T-helper 1 cell treated with Interleukin-12 subunit alpha and Interleukin-12 subunit beta and Interleukin-4 antibody, amounts not matched to agents 30 μg/mL and 1 μg/mL, for 36 hours (primary cell): Measurements from ENCODE around the gene PNPLA1.

Experiments
- H3K27ac Mint-ChIP-seq: one replicate; pipeline ENCODE4 v1.8.0; 2021; ENCODE audit warnings: mild to moderate bottlenecking, mixed read lengths
- H3K27me3 Mint-ChIP-seq: one replicate; pipeline ENCODE4 v1.8.0; 2021; ENCODE audit warnings: low read depth, mixed read lengths
- H3K36me3 Mint-ChIP-seq: one replicate; pipeline ENCODE4 v1.8.0; 2021; ENCODE audit warnings: low read depth, mixed read lengths
- H3K4me1 Mint-ChIP-seq: one replicate; pipeline ENCODE4 v1.8.0; 2021; ENCODE audit warnings: low read depth, mixed read lengths
- H3K4me3 Mint-ChIP-seq: one replicate; pipeline ENCODE4 v1.8.0; 2021; ENCODE audit warnings: mild to moderate bottlenecking, moderate library complexity, mixed read lengths
- H3K9me3 Mint-ChIP-seq: one replicate; pipeline ENCODE4 v1.8.0; 2021; ENCODE audit warnings: mixed read lengths

The PNPLA1 gene

GRCh38 chr6:36326356-36326995 lies 56.6 kb downstream of the PNPLA1 start:
- no peak overlapping the region for H3K27ac Mint-ChIP-seq
- no peaks in the 10 kb centered on the region for H3K4me1 Mint-ChIP-seq
- H3K27me3 Mint-ChIP-seq, result peaks cover 33% of the 10 kb centered on the region
- no peak overlapping the region for H3K4me3 Mint-ChIP-seq
- no peaks in the 10 kb centered on the region for H3K9me3 Mint-ChIP-seq
- H3K36me3 Mint-ChIP-seq, result no peaks in the 10 kb centered on the region

GRCh38 chr6:36327226-36327918 lies 57.5 kb downstream of the PNPLA1 start:
- Mint-ChIP-seq H3K9me3 (no peaks in the 10 kb centered on the region), H3K36me3 (no peaks in the 10 kb centered on the region), H3K27me3 (peaks cover 41% of the 10 kb centered on the region), H3K27ac (no peak overlapping the region), H3K4me1 (peaks cover 2% of the 10 kb centered on the region), H3K4me3 (no peak overlapping the region)

- Mint-ChIP-seq H3K27ac (no peak overlapping the region), H3K9me3 (no peaks in the 10 kb centered on the region), H3K27me3 (peaks cover 46% of the 10 kb centered on the region), H3K4me3 (no peak overlapping the region), H3K36me3 (no peaks in the 10 kb centered on the region), H3K4me1 (peaks cover 2% of the 10 kb centered on the region)
Observed at GRCh38 chr6:36327919-36328236, 58.0 kb downstream of the PNPLA1 start.

- no peak overlapping the region for H3K4me3 Mint-ChIP-seq
- H3K36me3 Mint-ChIP-seq, result no peaks in the 10 kb centered on the region
- H3K9me3 Mint-ChIP-seq, result no peaks in the 10 kb centered on the region
- H3K27ac Mint-ChIP-seq, result no peak overlapping the region
- H3K4me1 Mint-ChIP-seq, result peaks cover 2% of the 10 kb centered on the region
- H3K27me3 Mint-ChIP-seq, result peaks cover 52% of the 10 kb centered on the region
Observed at GRCh38 chr6:36328600-36328999, 58.7 kb downstream of the PNPLA1 start.

GRCh38 chr6:36329798-36330291 lies 60.0 kb downstream of the PNPLA1 start:
- H3K27me3 Mint-ChIP-seq, result peaks cover 65% of the 10 kb centered on the region
- no peak overlapping the region for H3K4me3 Mint-ChIP-seq
- H3K27ac Mint-ChIP-seq, result no peak overlapping the region
- H3K4me1 Mint-ChIP-seq, result peaks cover 4% of the 10 kb centered on the region
- no peaks in the 10 kb centered on the region for H3K9me3 Mint-ChIP-seq
- no peaks in the 10 kb centered on the region for H3K36me3 Mint-ChIP-seq

GRCh38 chr6:36330366-36330765 lies 60.5 kb downstream of the PNPLA1 start:
- peaks cover 70% of the 10 kb centered on the region for H3K27me3 Mint-ChIP-seq
- H3K27ac Mint-ChIP-seq, result no peak overlapping the region
- H3K9me3 Mint-ChIP-seq, result no peaks in the 10 kb centered on the region
- H3K4me3 Mint-ChIP-seq, result no peak overlapping the region
- no peaks in the 10 kb centered on the region for H3K36me3 Mint-ChIP-seq
- H3K4me1 Mint-ChIP-seq, result peaks cover 7% of the 10 kb centered on the region

- H3K4me1 Mint-ChIP-seq, result peaks cover 9% of the 10 kb centered on the region
- peaks cover 73% of the 10 kb centered on the region for H3K27me3 Mint-ChIP-seq
- H3K9me3 Mint-ChIP-seq, result no peaks in the 10 kb centered on the region
- H3K4me3 Mint-ChIP-seq, result no peak overlapping the region
- no peak overlapping the region for H3K27ac Mint-ChIP-seq
- H3K36me3 Mint-ChIP-seq, result no peaks in the 10 kb centered on the region
Observed at GRCh38 chr6:36331381-36331780, 61.5 kb downstream of the PNPLA1 start.

GRCh38 chr6:36333171-36333895 lies 63.5 kb downstream of the PNPLA1 start:
- Mint-ChIP-seq H3K27ac (no peak overlapping the region), H3K27me3 (peaks cover 60% of the 10 kb centered on the region), H3K36me3 (no peaks in the 10 kb centered on the region), H3K4me3 (no peak overlapping the region), H3K4me1 (peaks cover 17% of the 10 kb centered on the region), H3K9me3 (no peaks in the 10 kb centered on the region)

- Mint-ChIP-seq H3K4me1 (peaks cover 21% of the 10 kb centered on the region), H3K27me3 (peaks cover 59% of the 10 kb centered on the region), H3K9me3 (no peaks in the 10 kb centered on the region), H3K27ac (no peak overlapping the region), H3K36me3 (no peaks in the 10 kb centered on the region), H3K4me3 (no peak overlapping the region)
Observed at GRCh38 chr6:36333931-36334725, 64.3 kb downstream of the PNPLA1 start.

GRCh38 chr6:36334832-36335459 lies 65.1 kb downstream of the PNPLA1 start:
- Mint-ChIP-seq H3K4me3 (no peak overlapping the region), H3K36me3 (no peaks in the 10 kb centered on the region), H3K27ac (no peak overlapping the region), H3K4me1 (peaks cover 21% of the 10 kb centered on the region), H3K27me3 (peaks cover 66% of the 10 kb centered on the region), H3K9me3 (no peaks in the 10 kb centered on the region)

- Mint-ChIP-seq H3K27me3 (peaks cover 71% of the 10 kb centered on the region), H3K4me3 (no peak overlapping the region), H3K36me3 (no peaks in the 10 kb centered on the region), H3K27ac (no peak overlapping the region), H3K9me3 (no peaks in the 10 kb centered on the region), H3K4me1 (peaks cover 22% of the 10 kb centered on the region)
Observed at GRCh38 chr6:36335465-36336207, 65.8 kb downstream of the PNPLA1 start.

- no peak overlapping the region for H3K4me3 Mint-ChIP-seq
- peaks cover 25% of the 10 kb centered on the region for H3K4me1 Mint-ChIP-seq
- no peaks in the 10 kb centered on the region for H3K36me3 Mint-ChIP-seq
- H3K27me3 Mint-ChIP-seq, result peaks cover 77% of the 10 kb centered on the region
- no peak overlapping the region for H3K27ac Mint-ChIP-seq
- no peaks in the 10 kb centered on the region for H3K9me3 Mint-ChIP-seq
Observed at GRCh38 chr6:36336208-36336710, 66.4 kb downstream of the PNPLA1 start.

GRCh38 chr6:36336779-36337241 lies 67.0 kb downstream of the PNPLA1 start, which contains the start of gene BNIP5:
Gene BNIP5, minus strand, starts transcription at chr6:36336888. Its CDS starts 6,198 bp downstream, at chr6:36330690.
- H3K4me1 Mint-ChIP-seq, result peaks cover 25% of the 10 kb centered on the region
- no peaks in the 10 kb centered on the region for H3K36me3 Mint-ChIP-seq
- no peak within 1 kb of the TSS for H3K4me3 Mint-ChIP-seq
- H3K27me3 Mint-ChIP-seq, result peaks cover 76% of the 10 kb centered on the region
- peak within 1 kb of the TSS; percentile 37 for H3K27ac Mint-ChIP-seq
- H3K9me3 Mint-ChIP-seq, result no peaks in the 10 kb centered on the region
